Measurements from ENCODE around the gene JAG2.

JAG2 gene

DNA sequence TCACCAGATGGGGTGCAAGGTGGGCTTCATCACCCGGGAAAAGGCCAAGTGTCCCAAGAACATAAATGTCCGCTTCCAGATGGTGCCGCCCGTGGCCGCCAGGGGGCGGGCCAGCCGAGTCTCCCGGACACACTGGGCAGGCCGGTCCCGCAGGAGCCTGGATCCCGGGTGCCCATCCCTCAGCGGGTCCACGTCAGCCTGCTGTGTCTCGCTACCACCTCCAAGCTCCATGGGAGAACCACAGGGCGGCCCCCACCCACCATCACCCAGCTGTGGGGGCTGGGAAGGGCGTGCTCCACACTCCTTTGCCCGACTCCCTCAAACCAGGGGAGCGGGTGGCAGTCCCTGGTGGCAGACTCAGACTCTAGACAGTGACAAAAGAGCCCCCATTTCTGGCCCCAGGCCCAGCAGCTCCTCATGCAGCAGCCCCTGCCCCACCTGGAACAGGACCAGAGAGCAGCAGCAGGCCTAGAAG is 34.5 kb upstream of the JAG2 start:
- DNase-seq = no peak

DNA sequence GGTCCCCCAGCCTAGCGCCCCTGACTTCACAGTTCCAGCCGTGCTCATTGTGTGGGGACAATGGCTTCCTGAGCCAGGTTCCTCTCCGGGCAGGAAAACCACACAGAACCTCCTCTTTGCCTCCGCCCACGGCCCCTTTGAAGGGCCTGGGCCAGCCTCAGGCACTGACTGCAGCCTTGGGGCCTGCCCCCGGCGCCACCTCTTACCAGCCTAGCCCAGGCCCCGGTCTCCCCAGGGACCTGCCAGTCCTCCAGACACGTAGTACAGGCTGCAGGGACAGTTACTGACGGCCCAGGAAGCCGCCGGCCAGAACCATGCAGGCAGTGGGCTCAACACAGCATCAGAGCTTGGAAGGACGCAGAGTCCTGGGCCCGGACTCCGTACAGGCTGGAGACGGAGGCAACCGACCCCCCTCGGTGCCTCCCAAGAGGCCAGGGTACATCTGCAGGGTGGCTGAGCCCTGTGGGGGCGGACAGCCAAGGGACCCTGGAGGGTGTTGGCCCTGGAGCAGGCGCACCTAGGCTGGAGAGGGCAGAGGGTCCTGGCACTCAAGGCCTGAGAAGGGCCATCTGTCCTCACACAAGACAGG is 33.4 kb upstream of the JAG2 start:
- no peak for DNase-seq

DNA sequence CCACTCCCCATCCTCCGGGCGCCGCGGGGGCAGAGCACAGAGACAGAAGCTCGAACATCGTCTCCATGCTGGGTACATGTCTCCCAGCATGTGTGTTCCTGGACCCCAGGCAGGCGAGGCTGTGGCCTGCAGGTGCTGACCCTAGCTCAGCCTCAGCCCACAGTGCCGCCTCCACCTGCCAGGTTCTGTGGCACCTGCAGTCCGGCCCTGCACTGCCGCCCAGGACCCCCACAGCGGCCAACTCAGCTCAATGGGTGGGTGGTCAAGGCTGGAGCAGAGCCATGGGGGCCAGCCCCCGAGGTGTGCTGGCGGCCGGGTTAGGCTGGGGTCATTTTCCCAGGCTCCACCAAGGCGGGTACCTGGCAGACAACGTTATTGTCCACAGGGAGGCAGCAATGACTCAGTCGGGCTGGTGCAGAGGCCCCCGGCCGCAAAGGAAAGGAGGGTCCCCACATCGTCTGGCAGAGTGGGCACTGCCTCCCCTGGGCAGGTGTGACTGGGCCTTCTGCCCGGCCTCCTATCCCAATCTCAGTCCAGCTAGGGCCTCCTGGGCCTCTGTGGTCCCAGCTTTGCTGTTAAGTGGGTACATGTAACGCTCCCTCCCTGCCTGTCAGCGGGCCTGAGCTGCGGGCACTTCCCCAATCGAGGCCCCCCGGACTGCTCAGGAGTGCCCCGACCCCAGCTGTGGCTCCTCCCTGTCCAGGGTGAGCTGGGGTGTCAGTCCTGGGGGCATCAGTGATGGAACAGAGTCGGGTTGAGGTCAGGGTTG is 32.8 kb upstream of the JAG2 start:
- DNase-seq = no peak

DNA sequence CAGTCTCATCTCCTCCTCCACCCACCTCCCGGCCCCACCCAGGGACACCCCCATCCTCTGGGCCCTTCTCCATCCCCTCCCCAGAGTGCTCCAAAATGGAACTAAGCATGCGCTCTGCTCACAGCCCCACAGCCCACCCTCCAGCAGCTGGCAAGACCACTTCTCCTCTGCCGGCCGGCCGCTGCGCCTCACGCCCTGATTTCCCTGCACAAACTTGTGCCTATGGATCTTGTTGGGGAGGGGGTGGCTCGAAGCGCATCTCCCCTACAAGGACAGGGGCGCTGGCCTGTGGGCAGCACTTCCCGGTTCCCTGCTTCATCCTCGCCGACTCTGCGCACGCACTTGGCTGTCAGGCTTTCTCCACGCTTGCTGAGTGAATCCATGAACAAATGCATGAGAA is 32.1 kb upstream of the JAG2 start:
- DNase-seq = no peak

DNA sequence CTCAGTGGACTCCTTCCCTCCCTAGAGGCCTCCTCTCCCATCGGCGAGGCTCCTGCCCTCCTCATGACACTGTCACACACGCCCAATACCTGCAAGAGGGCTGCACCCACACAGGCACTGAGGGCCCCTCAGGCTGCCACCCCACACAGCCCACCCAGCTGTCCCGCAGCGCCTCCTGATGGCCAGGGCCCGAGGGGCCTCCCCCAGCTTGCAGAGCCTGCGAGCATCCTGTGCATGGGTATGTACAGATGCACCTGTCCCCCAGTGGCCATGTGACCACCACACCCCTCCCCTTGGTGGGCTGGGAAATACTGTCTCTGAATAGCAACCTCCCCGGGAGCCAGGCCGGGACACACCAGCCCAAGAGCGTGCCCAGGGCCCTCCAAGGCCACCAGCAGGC is 31.5 kb upstream of the JAG2 start:
- DNase-seq = no peak

DNA sequence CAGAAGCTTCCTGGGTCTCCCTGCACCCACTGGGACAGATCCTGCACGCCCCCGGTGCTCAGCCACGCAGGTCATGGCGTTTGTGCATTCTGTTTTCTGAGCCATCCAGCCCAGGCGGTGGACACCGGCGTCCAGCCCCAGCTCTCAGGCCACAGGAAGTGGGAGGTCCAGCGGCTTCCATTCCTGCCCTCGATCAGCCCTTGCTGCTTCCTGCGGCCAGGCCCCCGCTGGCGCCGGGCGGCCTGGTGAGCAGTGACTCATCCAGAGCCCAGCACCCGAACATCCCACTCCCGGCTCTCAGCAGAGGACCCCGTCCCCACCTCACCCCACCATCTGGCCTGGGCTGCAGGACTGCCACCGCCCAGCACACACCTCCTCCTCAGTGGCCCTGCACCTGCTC is 30.5 kb upstream of the JAG2 start:
- DNase-seq = no peak

DNA sequence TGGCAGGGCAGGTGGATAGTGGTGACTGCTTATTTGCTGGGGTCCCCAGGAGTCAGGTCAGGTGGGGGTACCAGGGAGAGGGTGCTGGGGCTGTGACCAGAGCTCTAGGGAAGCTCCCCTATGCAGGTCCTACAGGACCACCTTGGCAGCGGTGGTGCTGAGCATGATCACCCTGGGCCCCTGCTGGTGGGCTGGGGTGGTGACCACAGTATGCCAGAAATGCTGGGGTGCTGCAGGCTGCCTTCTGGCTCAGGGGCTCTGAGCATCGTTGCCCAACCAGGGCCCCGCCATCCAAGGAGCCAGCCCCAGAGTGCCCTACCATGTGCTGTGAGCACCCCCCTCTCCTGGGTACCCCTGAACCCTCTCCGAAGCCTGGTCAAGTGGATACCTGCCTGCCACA is 30.0 kb upstream of the JAG2 start:
- DNase-seq = no peak

DNA sequence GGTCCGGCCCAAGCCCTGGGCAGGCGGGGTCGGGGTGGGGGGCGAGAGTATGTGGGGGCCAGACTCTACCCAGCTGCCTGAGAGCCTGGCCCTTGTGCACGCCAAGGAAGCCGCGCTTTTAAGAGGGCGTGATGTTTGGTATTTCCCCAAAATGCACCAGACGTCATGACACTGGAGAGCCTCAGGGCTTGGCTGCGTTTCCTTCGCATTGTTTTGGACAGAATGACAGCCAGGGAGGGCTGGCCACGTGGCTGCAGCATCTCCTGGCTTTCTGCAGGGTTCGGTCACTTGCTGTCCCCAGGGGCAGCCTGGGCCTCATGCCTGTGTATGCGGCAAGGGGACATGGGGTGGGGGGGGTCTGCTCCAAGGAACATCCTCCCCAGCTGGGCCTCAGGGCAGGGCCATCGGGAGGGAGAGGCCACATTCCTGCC is 28.6 kb upstream of the JAG2 start:
- no peak for DNase-seq

DNA sequence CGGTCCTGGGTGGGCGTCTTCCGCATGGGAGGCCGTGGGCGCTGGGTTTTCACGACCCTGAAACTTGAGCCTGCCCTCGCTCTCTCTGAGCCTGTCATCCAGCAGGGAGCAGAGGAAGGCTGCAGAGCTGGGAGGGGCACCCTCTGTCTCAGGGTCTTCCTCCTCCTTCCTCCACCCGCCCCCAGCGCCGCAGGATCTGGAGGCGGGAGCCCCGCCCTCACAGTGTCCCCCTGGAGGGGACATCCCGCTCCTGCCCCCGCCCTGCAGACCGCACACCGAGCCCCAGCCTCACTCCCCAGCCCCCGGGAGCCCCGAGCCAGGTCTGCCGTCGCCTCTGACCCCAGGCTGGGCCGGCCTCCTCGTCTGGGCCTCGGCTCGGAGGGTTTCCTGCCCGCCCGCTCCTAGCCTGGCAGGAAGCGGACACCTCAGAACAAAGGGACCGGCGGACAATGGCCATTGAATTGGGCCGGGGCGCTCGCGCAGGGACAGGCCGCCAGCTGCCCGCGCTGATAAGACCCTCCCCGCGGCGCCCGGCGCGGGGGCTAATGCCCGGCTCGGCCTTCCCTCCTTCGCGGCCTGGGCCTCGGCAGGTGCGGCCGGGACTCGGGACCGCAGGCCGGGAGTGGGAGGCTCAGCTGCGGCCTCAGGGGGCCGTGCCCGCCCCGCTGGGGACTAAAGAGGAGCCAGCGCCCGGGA is 27.8 kb upstream of the JAG2 start:
- no peak for DNase-seq

DNA sequence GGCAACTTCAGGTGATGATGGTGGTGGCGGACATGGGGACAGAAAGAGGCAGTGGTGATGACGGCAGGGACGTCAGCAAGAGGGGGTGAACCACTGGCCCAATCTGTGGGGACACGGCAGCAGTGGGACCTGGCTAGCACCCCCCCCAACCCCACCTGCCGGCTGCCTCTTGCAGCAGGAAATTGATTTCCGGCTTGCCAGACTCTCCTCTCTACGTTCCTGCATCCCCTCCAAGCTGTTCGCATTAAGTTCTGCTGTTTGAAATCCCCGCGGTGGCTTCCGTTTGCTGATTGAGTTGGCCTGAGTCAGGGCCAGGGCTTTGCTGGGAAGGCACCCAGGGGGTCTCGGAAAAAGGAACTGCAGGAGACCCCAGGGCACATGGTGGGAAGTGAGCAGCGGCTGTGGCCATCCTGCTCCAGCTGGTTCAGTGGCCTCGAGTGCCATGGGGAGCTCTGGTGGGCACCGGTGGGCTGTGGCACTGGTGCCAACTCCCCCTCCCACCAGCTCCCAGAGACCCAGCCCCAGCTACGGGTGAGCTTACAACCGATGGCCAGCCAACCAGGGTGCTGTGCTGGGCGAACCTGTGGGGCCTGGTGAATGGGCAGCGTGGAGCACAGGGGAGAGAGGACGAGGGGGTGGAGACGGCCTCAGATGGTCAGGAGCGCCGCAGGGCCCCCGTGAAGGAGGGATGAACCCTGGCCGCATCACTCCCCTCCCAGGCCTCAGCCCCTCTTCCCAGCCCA is 27.1 kb upstream of the JAG2 start:
- no peak for DNase-seq

DNA sequence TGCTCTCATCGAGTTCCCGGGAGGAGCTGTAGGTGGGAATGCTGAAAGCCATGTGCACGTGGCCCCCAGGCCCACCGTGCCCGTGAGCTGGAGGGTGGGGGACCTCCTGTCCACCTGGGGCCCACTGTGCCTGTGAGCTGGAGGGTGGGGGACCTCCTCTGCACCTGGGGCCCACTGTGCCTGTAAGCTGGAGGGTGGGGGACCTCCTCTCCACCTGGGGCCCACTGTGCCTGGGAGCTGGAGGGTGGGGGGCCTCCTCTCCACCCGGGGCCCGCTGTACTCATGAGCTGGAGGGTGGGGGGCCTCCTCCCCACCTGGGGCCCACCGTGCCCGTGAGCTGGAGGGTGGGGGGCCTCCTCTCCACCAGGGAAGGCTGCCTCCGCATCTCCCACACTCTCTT is 26.5 kb upstream of the JAG2 start:
- DNase-seq = no peak

DNA sequence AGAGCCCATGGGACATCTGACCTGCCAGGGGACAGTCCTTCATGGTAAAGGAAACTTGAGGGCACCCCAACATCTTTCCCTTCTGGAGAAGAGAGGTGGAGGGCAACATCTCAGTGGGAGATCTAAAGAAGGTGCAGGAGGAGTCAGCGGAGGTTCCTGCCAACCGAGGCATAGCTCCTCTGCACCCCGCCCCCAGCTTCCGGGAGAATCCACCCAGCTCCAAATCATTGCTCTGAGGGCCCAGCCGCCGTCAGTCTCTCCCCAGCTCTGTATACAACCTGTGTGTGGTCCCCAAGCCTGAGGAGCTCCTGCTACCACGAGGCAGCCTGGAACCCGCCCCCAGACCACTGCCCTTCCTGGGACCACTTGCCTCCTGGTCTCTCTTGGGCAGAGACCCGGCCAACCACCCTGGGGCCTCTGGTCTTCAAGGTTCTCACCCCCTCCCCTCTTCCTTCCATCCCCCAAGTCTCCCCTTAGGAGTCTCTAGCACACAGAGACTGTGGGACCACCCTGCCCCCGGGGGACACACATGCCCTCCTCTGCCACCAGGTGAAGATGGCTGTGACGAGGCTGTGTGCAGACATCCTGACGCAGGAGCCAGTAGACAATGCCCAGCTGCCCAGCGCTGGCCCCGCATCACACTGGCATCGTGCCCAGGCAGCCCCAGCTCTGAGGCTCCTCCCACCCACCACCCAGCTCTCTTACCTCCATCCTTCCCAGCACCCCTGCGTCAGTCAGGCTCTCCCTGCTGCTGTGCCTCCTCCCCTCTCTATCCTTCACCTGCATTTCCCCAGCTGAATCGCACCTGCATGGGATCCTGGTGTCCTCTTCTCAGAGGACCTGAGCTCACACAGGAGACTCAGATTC is 25.6 kb upstream of the JAG2 start:
- peak; percentile 39 for DNase-seq

DNA sequence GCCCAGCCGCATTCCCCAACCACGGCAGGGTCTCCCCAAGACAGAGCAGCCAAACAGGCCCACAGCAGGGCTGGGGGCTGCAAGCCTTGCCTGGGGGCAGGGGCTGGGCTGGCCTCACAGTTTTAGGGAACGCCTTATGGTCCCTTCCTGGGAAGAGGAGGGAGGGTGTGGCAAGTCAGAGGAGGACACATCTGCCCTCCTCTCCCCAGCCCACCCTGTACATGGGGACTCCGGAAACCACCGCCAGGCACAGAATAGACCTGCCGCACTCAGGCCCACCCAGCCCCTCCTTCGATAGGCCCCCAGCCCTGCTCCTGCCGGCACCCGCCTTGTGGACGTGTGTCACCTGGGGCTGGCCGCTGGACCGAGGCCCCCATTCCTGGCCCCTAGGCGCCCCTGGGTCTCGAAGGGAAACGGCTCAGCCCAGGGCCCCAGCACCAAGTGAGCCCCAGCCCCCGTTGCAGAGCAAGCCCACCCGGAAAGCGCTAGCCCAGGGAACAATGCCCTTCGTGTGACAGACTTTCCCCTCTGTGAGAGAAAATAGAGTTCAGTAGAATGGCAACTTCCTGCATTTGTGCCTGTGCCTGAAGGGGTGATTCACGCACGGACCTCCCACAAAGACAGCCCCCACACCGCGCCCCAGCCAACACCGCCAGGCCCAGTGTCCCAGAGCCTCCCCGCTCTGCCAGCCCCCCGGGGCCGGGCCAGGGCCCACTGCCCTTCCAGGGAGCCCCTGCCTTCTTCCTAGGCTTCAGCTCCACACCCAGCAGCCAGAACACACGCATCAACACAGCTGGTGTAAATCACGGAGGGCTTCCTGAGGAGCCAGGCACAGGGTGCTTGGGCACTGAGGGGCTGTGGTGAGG is 24.5 kb upstream of the JAG2 start:
- DNase-seq = no peak

DNA sequence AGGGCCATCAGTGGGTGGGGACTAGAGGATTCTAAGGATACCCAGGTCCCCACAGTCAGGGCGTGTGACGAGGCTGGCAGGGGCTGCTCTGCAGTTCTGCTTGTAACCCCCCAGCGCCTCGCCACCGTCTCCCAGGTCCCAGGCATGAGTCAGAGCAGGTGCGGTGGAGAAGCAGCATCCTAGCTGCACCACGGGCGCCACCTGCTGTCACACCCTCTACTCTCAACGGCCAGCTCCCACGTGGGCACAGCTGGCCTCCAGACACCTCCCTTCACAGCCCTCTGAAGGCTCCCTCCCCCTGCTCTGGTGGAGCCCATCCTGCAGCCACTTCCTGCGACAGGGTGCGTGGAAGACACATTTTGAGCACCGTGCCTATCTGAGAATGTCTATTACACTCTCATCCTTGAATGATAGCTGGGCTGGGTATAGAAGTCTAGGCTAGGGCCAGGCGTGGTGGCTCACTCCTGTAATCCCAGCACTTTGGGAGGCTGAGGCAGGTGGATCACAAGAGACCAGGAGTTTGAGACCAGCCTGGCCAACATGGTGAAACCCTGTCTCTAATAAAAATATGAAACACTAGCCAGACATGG is 19.5 kb upstream of the JAG2 start:
- DNase-seq = no peak

DNA sequence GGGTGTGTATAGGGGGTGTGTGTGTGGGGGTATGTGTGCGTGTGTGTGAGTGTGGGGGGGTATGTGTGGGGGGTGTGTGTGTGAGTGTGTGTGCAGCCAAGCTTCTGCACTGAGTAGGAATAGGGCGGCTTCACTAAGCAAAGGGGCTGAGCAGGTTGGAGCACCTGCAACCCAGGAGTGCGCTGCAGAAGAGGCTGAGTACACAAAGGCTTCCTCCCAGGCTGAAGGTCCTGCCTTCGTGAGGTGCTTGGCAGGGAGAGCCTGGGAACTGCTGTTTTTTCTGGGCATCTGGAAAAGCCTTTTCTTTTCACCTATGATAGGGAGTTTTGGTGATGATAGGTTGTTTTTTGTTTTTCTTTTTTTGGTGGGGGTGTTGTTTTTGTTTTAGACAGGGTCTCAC is 18.5 kb upstream of the JAG2 start:
- no peak for DNase-seq

DNA sequence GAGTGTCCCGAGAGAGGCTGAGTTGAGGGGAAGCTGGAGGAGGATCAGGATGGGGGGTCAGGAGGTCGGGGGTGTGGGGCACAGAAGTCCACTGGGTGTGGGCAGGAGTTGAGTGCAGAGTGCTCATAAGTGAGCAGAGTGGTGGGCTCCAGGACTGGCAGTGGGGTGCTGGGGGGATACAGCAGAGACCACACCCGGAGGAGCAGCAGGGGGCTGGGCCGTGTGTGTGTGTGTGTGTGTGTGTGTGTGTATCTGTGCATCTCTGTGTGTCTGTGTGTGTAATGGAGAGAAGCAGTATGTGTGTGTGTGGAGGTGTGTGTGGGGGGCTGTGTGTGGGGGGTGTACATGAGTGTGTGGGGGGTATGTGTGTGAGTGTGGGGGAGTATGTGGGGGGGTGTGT is 17.4 kb upstream of the JAG2 start:
- no peak for DNase-seq

DNA sequence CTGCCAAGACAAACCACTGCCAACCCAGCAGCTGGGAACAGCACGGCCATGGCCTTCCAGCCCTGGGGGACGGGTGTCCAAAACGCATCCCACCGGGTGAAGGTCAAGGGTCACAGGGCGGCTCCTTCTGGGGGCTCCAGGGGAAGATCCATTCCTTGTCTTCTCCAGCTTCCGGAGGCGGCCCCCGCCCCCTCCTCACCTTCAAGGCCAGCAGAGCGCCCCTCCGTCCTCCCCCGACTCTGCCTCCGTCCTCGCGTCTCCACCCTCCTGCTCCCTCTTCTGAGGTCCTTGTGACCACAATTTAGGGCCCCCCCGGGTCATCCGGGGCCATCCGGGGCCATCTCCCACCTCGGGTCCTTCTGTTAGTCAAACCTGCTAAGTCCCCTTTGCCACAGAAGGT is 16.4 kb upstream of the JAG2 start:
- no peak for DNase-seq

DNA sequence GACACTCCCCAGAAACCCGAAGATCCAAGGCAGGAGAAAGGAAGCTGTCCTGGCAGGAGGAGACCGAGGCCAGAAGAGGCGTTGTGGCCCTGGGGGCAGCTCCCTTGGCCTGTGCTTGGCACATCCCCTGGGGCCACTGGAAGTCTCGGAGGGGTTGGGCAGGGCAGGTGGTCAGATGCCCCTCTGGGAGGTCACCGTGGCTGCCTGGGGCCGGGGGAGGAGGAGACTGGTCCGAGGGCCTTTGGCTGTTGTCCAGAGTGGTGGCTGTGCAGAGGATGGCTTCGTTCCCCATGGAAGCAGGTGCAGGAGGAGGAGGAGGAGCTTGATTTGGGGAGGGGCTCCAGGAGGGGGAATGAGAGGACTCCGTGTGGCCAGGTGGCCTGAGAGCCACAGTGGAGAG is 15.9 kb upstream of the JAG2 start:
- no peak for DNase-seq

DNA sequence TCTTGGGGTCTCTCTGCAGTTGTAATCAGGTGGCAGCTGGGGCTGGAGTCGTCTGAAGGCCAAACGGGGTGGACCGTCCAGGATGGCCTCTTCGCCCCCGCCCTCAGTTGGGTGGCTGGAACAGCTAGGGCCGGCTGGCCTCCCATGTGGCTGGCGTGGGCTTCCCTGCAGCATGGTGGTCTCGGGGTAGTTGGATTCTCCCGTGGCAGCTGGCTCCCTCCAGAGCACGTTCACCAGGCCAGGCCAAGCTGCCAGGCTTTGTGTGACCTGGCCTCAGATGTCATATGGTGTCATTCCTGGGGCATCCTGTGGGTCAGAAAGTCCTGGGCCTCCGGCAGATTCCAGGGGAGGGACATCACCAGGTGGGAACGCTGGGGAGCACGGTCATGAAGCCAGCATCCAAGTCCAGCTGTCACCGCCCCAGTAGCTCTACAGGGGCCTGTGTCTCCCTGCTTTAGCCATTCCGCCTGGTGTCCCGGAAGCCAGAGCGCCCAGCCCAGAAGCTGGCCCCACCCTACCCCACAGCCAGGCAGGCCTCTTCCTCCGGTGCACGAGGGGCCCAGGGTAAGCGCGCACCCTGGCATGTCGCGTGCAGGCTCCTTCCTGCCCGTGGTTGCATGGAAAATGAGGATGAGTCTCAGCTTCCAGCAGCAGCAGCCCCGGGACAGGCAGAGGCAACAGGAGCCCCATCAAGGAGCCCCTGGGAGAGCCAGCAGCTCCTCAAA is 13.9 kb upstream of the JAG2 start:
- no peak for DNase-seq

DNA sequence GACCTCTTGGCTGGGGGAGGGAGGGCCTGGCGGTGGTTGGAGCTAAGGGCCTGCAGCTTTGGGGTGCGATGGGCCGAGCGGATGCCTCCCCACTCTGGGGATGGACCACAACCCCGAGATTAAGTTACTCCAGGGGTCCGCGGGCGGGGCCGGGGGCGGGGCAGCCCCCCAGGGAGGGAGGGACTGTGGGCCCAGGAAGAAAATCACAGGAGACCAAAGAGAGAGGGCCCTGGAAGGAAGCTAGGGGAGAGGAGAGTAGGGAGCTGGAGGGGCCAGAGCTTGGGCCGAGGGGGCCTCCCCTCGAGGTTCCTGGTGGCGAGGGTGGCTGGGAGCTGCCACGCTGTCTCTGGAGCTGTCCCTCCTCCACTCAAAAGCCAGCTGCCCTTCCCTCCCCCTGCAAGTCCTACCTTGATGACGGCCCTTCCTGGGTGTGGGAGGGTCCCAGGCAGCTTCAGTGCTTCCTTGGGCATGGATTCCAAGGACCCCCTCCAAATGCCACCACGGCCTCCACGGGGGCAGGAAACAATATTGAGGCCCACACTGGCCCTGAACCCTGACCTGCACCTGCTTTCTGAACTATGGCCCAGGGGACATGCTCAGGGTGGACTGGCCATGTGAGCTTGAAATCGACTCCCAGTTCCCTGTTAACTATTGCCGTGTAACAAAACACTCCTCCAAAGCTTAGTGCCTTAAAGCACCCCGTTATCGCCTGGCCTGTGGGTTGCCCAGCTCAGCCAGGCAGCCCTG is 13.1 kb upstream of the JAG2 start:
- no peak for DNase-seq
